Measurements from ENCODE around the gene CD44.

The CD44 gene

DNA sequence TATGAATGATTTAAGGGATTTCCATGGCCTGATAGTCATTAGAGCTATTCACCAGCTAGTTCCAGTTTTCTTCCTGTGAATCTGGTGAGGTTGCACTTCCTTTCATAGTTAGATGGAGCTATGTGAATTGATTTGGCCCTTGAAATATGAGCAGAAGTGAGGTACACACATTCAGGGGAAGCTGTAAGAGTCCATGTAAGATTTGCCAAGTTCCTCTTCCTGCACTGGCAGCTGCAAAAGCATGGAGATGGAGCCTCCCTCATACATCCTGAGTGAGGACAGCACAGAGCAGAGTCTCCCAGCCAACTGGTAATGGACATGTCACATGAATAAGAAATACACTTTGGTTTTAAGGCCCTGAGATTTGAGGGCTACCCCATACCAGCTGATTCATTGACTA lies 111.7 kb downstream of the CD44 start:
- TF ChIP-seq, protein P1, sequence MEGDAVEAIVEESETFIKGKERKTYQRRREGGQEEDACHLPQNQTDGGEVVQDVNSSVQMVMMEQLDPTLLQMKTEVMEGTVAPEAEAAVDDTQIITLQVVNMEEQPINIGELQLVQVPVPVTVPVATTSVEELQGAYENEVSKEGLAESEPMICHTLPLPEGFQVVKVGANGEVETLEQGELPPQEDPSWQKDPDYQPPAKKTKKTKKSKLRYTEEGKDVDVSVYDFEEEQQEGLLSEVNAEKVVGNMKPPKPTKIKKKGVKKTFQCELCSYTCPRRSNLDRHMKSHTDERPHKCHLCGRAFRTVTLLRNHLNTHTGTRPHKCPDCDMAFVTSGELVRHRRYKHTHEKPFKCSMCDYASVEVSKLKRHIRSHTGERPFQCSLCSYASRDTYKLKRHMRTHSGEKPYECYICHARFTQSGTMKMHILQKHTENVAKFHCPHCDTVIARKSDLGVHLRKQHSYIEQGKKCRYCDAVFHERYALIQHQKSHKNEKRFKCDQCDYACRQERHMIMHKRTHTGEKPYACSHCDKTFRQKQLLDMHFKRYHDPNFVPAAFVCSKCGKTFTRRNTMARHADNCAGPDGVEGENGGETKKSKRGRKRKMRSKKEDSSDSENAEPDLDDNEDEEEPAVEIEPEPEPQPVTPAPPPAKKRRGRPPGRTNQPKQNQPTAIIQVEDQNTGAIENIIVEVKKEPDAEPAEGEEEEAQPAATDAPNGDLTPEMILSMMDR (IDR thresholded peaks at IDR 0.05; ENCODE audit: low read depth, low read length, poor library complexity, severe bottlenecking), result no peak
- TF ChIP-seq EZH2phosphoT487 (IDR thresholded peaks at IDR 0.05; ENCODE audit: borderline replicate concordance, low read length), result no peak
- no peaks in the 10 kb centered on the region for H4K20me1 ChIP-seq (ENCODE audit: control insufficient read depth, insufficient read depth, low read depth, low read length)
- no peaks in the 10 kb centered on the region for H3K27me3 ChIP-seq (ENCODE audit: control insufficient read depth, low read length)
- H3K79me2 ChIP-seq (ENCODE audit: control insufficient read depth, low read length), result no peaks in the 10 kb centered on the region
- H3K36me3 ChIP-seq (ENCODE audit: control insufficient read depth, low read length), result no peaks in the 10 kb centered on the region
- H3K9me3 ChIP-seq (ENCODE audit: control insufficient read depth, insufficient read depth, low read length), result peaks cover 3% of the 10 kb centered on the region; the same call in 1 of the 2 replicates
- no peaks in the 10 kb centered on the region for H3F3A ChIP-seq (ENCODE audit: control insufficient read depth, insufficient read depth)
- no peak overlapping the region for H3K4me2 ChIP-seq (ENCODE audit: low read length)
- H3K9me2 ChIP-seq (replicated peaks; ENCODE audit: control insufficient read depth, low read length), result no peaks in the 10 kb centered on the region
- H3K4me1 ChIP-seq (ENCODE audit: control insufficient read depth, low read length), result no peaks in the 10 kb centered on the region
- no peak overlapping the region for H3K27ac ChIP-seq (ENCODE audit: low read depth, low read length)
- no peak overlapping the region for H3K4me3 ChIP-seq (ENCODE audit: low read length)

DNA sequence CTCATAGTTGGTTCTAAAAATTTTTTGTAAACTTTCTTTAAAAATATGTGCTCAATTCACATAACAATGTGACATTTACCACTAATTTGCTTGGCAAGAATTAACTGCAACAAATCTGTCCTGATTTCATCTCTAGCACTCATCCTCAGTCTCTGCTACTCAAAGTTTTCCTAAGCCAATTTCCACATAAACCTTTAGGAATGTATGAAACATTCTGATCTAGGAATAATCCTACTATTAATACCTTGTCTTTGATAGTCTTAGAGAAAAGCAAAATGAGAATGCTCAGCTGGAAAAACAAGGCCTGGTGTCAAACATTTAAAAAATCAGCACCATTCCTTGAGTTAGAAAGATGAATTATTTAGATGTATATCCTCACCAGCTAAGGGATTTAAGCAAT lies 114.3 kb downstream of the CD44 start:
- Histone ChIP-seq H3K79me2 (ENCODE audit: control insufficient read depth, low read length) (no peaks in the 10 kb centered on the region), H3F3A (ENCODE audit: control insufficient read depth, insufficient read depth) (no peaks in the 10 kb centered on the region), H3K9me3 (ENCODE audit: control insufficient read depth, insufficient read depth, low read length) (peaks cover 3% of the 10 kb centered on the region; the same call in 1 of the 2 replicates), H3K4me1 (ENCODE audit: control insufficient read depth, low read length) (no peaks in the 10 kb centered on the region), H4K20me1 (ENCODE audit: control insufficient read depth, insufficient read depth, low read depth, low read length) (no peaks in the 10 kb centered on the region), H3K27ac (ENCODE audit: low read depth, low read length) (no peak overlapping the region), H3K4me2 (ENCODE audit: low read length) (no peak overlapping the region), H3K9me2 (replicated peaks; ENCODE audit: control insufficient read depth, low read length) (no peaks in the 10 kb centered on the region; the same call in 1 of the 2 replicates), H3K4me3 (ENCODE audit: low read length) (no peak overlapping the region), H3K36me3 (ENCODE audit: control insufficient read depth, low read length) (no peaks in the 10 kb centered on the region), H3K27me3 (ENCODE audit: control insufficient read depth, low read length) (no peaks in the 10 kb centered on the region)
- TF ChIP-seq EZH2phosphoT487 (IDR thresholded peaks at IDR 0.05; ENCODE audit: borderline replicate concordance, low read length), result no peak
- TF ChIP-seq, protein P1 (IDR thresholded peaks at IDR 0.05; ENCODE audit: low read depth, low read length, poor library complexity, severe bottlenecking), result no peak

DNA sequence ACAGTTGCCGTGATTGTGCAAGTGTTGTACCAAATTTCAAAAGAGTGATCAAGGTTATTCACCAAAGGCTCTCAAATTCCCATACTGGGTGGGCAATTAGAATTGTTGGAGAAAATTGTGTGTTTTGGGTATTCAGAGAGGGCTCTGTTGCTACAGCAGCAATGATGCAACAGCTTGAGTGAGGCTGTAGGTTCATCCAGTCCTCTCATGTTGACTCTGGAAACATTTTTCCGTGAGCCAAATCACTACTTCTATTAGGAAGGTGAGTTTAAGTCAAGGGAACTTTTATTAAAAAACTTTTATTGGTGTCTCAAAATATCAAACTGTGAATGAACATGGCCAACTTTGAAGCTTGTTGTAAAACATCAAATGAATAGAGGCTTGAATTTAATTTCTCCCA lies 116.5 kb downstream of the CD44 start:
- H4K20me1 ChIP-seq (ENCODE audit: control insufficient read depth, insufficient read depth, low read depth, low read length), result no peaks in the 10 kb centered on the region
- H3F3A ChIP-seq (ENCODE audit: control insufficient read depth, insufficient read depth), result no peaks in the 10 kb centered on the region
- H3K4me3 ChIP-seq (ENCODE audit: low read length), result no peak overlapping the region
- no peaks in the 10 kb centered on the region for H3K9me3 ChIP-seq (ENCODE audit: control insufficient read depth, insufficient read depth, low read length)
- no peaks in the 10 kb centered on the region for H3K36me3 ChIP-seq (ENCODE audit: control insufficient read depth, low read length)
- no peaks in the 10 kb centered on the region for H3K27me3 ChIP-seq (ENCODE audit: control insufficient read depth, low read length)
- no peak overlapping the region for H3K27ac ChIP-seq (ENCODE audit: low read depth, low read length)
- H3K79me2 ChIP-seq (ENCODE audit: control insufficient read depth, low read length), result no peaks in the 10 kb centered on the region
- H3K4me2 ChIP-seq (ENCODE audit: low read length), result no peak overlapping the region
- TF ChIP-seq EZH2phosphoT487 (IDR thresholded peaks at IDR 0.05; ENCODE audit: borderline replicate concordance, low read length), result no peak
- TF ChIP-seq, protein P1 (IDR thresholded peaks at IDR 0.05; ENCODE audit: low read depth, low read length, poor library complexity, severe bottlenecking), result no peak
- H3K9me2 ChIP-seq (replicated peaks; ENCODE audit: control insufficient read depth, low read length), result no peaks in the 10 kb centered on the region; the same call in 1 of the 2 replicates
- H3K4me1 ChIP-seq (ENCODE audit: control insufficient read depth, low read length), result no peaks in the 10 kb centered on the region
